Fibroblast of lung (primary cell): ENCODE measurements around the gene ZNF106. TPM values are rescaled to one million over a fixed set of nuclear protein-coding genes. Genes with fewer than 3 reads are reported as not detected.

ENCODE experiments used
- DNase-seq, 2 donors: peaks; one replicate each; pipeline versions ENCODE4 v3.0.0 to v3.0.0-alpha.2; 2010; ENCODE audit warnings: low read depth in 2 of 2
- H2AFZ ChIP-seq: 2 replicates; pipeline ENCODE4 v1.5.1; 2012; ENCODE audit warnings: low read length, control low read depth, inconsistent platforms
- H3K27ac ChIP-seq: 2 replicates; pipeline ENCODE4 v1.5.1; 2011; ENCODE audit warnings: low read length, control low read depth; ENCODE audit not compliant: insufficient read depth
- H3K27me3 ChIP-seq: 2 replicates; pipeline ENCODE4 v1.5.1; 2011; ENCODE audit warnings: mild to moderate bottlenecking, low read length; ENCODE audit not compliant: control insufficient read depth, insufficient read depth
- H3K36me3 ChIP-seq: 2 replicates; pipeline ENCODE4 v1.5.1; 2011; ENCODE audit warnings: low read length; ENCODE audit not compliant: control insufficient read depth, insufficient read depth
- H3K4me1 ChIP-seq: 2 replicates; pipeline ENCODE4 v1.5.1; 2011; ENCODE audit warnings: low read length; ENCODE audit not compliant: control insufficient read depth, insufficient read depth; ENCODE audit errors: extremely low read depth
- H3K4me2 ChIP-seq: 2 replicates; pipeline ENCODE4 v1.5.1; 2011; ENCODE audit warnings: low read length, control low read depth; ENCODE audit not compliant: insufficient read depth; ENCODE audit errors: extremely low read depth
- H3K4me3 ChIP-seq, 4 experiments: fragments of 200-600 bp in 1 of 4; sonication (generic) in 1 of 4; replicated peaks in 1 of 4; 2 replicates each; pipeline ENCODE4 v1.5.1; 2011 to 2016; ENCODE audit warnings: low read length in 4 of 4, low read depth in 3 of 4, mild to moderate bottlenecking in 3 of 4, control low read depth in 2 of 4, inconsistent platforms in 1 of 4, mixed read lengths in 1 of 4; ENCODE audit not compliant: insufficient read depth in 1 of 4; ENCODE audit errors: control extremely low read depth in 1 of 4
- H3K79me2 ChIP-seq: 2 replicates; pipeline ENCODE4 v1.5.1; 2012; ENCODE audit warnings: mild to moderate bottlenecking, low read length, inconsistent platforms; ENCODE audit not compliant: control insufficient read depth, insufficient read depth
- H3K9ac ChIP-seq: 2 replicates; pipeline ENCODE4 v1.5.1; 2011; ENCODE audit warnings: mild to moderate bottlenecking, low read length, control low read depth; ENCODE audit not compliant: insufficient read depth
- H3K9me3 ChIP-seq: 2 replicates; pipeline ENCODE4 v1.5.1; 2012; ENCODE audit warnings: low read depth, low read length; ENCODE audit not compliant: control insufficient read depth, insufficient read depth
- H4K20me1 ChIP-seq: 2 replicates; pipeline ENCODE4 v1.5.1; 2011; ENCODE audit warnings: low read length; ENCODE audit not compliant: control insufficient read depth, insufficient read depth; ENCODE audit errors: extremely low read depth
- CTCF ChIP-seq, 2 donors: IDR thresholded peaks in 1 of 2; conservative IDR thresholded peaks in 1 of 2; 1 replicate in 1 of 2; 2 replicates in 1 of 2; pipeline ENCODE4 v1.5.1; 2011 to 2012; ENCODE audit warnings: low read length in 2 of 2, control low read depth in 1 of 2, inconsistent platforms in 1 of 2, low read depth in 1 of 2, mild to moderate bottlenecking in 1 of 2
- EZH2 ChIP-seq: IDR thresholded peaks from 2 replicates; pipeline ENCODE4 v1.5.1; 2012; ENCODE audit warnings: low read length, control low read depth, mild to moderate bottlenecking; ENCODE audit errors: missing control alignments
- polyA plus RNA-seq, 2 donors: library from polyadenylated mRNA; depleted of rRNA in 1 of 2; stranded (reverse) in 1 of 2; unstranded in 1 of 2; fragments of >200 nt; gene quantifications; 2 replicates each; pipeline ENCODE4 v1.2.1, GENCODE V29; 2011 to 2012; ENCODE audit warnings: missing spikeins in 1 of 2
- total RNA-seq: library from RNA; depleted of rRNA; stranded (reverse); fragments of >200 nt; gene quantifications from 2 replicates; pipeline ENCODE4 v1.2.1, GENCODE V29; 2014

The ZNF106 gene
- total and polyA plus RNA-seq, 2 donors (not counting 1 experiment from before 2014, with no cell fraction given) = 54.4 to 149 TPM

- Histone ChIP-seq H3K27me3 (no peaks in the 10 kb centered on the region), H3K4me3 (no peak overlapping the region), H3K9ac (no peak overlapping the region), H3K27ac (no peak overlapping the region), H2AFZ (no peak overlapping the region), H3K36me3 (no peaks in the 10 kb centered on the region), H3K4me2 (no peak overlapping the region), H4K20me1 (no peaks in the 10 kb centered on the region), H3K4me1 (no peaks in the 10 kb centered on the region), H3K79me2 (no peaks in the 10 kb centered on the region), H3K9me3 (no peaks in the 10 kb centered on the region)
- DNase-seq = no peak
- TF ChIP-seq CTCF (conservative IDR thresholded peaks at IDR 0.05 in 1 of 2, IDR thresholded peaks at IDR 0.05 in 1 of 2; ENCODE audit: low read depth in 1 of 2, low read length in 2 of 2) (no peak), EZH2 (no peak)
Measured at GRCh38 chr15:42401544-42402454, 89.1 kb downstream of the ZNF106 start.

GRCh38 chr15:42395838-42396237 lies 95.1 kb downstream of the ZNF106 start:
- DNase-seq = no peak
- Histone ChIP-seq H3K9ac (no peak overlapping the region), H3K4me2 (no peak overlapping the region), H3K4me3 (no peak overlapping the region), H3K79me2 (no peaks in the 10 kb centered on the region), H4K20me1 (no peaks in the 10 kb centered on the region), H3K27ac (no peak overlapping the region), H3K36me3 (no peaks in the 10 kb centered on the region), H3K27me3 (no peaks in the 10 kb centered on the region), H3K9me3 (no peaks in the 10 kb centered on the region), H3K4me1 (no peaks in the 10 kb centered on the region), H2AFZ (no peak overlapping the region)
- TF ChIP-seq EZH2 = no peak

GRCh38 chr15:42394106-42394505 lies 96.8 kb downstream of the ZNF106 start:
- TF ChIP-seq EZH2 (no peak), CTCF (conservative IDR thresholded peaks at IDR 0.05 in 1 of 2, IDR thresholded peaks at IDR 0.05 in 1 of 2; ENCODE audit: low read depth in 1 of 2, low read length in 2 of 2) (no peak)
- Histone ChIP-seq H3K36me3 (no peaks in the 10 kb centered on the region), H2AFZ (no peak overlapping the region), H3K79me2 (no peaks in the 10 kb centered on the region), H4K20me1 (no peaks in the 10 kb centered on the region), H3K27me3 (no peaks in the 10 kb centered on the region), H3K9ac (no peak overlapping the region), H3K9me3 (no peaks in the 10 kb centered on the region), H3K4me2 (no peak overlapping the region), H3K4me3 (no peak overlapping the region), H3K27ac (no peak overlapping the region), H3K4me1 (no peaks in the 10 kb centered on the region)
- DNase-seq = no peak
